AG08396 (cell line): Measurements from ENCODE around the gene ERCC1.

ENCODE experiments used
- DNase-seq: peaks from one replicate; pipeline ENCODE4 v3.0.0; 2012; ENCODE audit warnings: low spot score, mixed read lengths

The ERCC1 gene

DNA sequence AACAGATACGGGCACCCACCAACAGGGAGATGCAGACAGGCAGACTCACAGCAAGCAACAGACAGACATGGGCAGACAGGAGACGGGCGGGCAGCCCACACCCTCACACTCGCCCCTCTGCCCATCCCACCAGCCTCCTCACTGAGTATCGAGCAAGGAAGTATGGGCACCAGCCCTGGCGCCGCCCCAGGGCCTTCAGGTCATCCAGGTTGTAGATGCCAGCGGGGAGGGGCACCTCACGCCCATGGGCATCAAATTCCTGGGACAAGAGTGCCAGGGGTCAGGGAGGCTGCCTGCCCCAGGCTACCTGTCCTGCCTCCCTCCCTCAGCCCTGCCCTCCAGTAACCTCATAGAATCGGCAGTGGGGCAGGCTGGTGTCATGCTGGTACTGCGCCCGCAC lies 59.0 kb downstream of the ERCC1 start:
- DNase-seq = no peak

DNA sequence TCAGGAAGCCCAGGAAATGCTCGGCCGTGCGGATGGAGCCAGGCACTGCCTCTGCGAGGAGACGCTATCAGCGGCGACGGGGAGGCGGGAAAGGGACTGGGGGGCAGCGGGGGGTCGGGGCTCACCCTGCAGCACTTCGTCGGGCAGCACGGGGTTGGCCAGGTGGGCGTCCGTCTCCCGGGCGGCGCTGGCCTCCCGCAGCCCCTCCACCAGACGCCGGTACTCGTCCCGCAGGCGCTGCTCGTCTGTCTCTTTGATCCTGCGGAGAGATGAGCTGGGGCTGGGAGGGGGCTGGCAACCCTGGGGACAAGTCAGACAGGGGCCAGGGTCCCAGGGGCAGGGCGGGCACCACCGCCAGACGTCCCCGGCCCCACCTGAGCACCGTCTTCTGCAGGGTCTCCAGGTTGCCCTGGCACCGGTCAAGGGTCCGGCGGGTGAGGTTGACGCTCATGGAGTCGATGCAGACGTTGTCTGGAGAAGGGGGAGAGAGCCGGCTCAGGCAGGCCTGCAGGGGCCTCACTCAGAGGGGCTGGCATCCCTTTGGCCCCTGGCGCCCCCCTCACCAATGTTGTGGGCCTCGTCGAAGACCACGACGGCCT lies 59.8 kb downstream of the ERCC1 start:
- no peak for DNase-seq

DNA sequence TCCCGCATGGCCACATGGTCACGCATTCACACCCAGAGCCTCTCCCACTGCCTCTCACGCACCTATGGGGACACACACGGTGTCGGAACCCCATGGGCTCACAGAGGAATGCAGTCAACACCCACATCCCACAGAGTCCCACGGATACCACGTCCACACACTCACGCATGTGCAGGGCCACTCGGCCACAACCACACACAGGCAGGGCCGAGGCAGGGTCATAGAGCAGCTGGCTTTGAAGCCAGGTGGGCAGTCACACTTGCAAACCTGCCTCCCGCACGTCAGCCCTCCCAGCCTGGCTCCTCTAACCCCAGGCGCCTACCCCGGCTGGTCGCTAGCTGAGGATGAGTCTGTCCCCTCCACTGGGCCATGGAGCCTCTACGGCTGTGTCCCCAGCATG lies 61.4 kb downstream of the ERCC1 start:
- DNase-seq = no peak

DNA sequence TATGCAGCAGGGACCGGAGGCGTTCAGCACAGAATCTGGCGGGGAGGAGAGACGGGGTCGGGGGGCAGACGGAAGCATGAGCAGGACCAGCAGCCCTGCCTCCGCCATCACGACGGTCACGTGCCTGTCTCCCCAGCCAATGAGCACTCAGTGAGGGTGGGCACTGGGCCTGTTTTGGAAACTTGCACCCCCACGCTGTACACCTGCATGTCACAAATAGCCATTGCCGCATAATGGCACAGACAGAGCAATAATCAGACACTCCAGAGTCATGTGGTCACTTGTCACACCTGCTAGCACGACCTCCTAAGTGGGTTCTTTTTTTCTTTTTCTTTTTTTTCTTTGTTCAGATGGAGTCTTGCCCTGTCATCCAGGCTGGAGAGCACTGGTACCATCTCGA lies 62.1 kb downstream of the ERCC1 start:
- DNase-seq = no peak

DNA sequence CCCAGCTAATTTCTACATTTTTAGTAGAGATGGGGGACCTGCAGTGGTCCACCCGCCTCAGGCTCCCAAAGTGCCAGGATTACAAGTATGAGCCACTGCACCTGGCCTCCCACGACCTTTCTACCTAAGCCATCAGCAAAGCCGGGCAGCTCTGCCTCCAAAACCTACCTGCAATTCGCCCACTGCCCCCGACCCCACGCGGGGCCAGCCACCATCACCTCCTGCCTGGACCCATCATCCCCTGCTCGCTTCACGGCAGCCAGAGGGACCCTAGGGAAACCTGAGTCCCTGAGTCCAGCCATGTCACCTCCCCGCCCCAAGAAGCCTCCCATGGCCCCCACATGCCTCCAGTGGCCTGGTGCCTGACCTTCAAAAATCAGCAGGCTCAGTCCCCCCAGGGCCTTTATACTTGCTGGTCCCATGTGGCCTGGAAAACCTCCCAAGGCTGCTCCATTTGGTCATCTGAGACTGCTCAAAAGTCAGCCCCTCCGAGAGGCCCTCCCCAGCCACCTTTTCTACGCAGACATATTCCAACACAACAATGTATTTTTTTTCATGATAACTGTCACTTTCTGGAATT lies 65.4 kb downstream of the ERCC1 start:
- no peak for DNase-seq

DNA sequence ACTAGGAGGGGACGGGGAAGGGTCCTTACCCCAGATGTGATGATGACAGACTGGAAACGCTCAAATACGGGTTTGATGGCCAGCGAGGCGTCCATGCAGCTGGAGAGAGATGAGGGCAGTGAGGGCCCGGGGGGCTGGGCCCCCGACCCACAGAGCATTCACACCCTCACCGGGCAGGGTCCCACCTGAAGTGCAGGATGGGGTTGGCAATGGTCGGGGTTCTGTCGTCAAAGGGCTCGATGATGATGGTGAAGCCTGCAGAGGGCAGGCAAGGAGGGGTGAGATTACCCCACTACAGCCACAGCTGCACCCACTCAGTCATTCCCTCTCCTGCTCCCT lies 66.3 kb downstream of the ERCC1 start:
- DNase-seq = no peak
